ENCODE results near the gene TXNDC5.

DNA sequence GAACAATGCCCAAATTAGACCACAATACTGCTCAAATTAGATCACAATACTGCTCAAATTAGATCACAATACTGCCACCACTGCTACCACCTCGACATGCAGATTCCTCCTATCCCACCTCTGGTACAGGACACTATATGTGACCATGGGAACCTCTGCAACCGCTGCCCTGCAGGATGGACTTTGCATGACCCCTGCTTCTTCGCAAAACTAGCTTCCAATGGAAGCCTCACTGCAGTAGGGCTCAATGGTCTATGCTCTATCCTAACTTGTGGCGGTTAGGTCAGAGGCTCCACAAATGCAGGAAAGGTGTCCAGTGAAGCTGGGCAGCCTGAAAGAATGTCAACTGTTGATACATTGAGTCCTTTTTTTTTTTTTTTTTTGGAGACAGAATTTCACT, 7.8 kb upstream of the TXNDC5 start:
- TF ChIP-seq POLR2AphosphoS5 (IDR thresholded peaks at IDR 0.05) = no peak
- TF ChIP-seq, protein P1, sequence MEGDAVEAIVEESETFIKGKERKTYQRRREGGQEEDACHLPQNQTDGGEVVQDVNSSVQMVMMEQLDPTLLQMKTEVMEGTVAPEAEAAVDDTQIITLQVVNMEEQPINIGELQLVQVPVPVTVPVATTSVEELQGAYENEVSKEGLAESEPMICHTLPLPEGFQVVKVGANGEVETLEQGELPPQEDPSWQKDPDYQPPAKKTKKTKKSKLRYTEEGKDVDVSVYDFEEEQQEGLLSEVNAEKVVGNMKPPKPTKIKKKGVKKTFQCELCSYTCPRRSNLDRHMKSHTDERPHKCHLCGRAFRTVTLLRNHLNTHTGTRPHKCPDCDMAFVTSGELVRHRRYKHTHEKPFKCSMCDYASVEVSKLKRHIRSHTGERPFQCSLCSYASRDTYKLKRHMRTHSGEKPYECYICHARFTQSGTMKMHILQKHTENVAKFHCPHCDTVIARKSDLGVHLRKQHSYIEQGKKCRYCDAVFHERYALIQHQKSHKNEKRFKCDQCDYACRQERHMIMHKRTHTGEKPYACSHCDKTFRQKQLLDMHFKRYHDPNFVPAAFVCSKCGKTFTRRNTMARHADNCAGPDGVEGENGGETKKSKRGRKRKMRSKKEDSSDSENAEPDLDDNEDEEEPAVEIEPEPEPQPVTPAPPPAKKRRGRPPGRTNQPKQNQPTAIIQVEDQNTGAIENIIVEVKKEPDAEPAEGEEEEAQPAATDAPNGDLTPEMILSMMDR (IDR thresholded peaks at IDR 0.05) = no peak
- TF ChIP-seq POLR2A (IDR thresholded peaks at IDR 0.05) = no peak

Data from upper lobe of left lung (tissue), 4 donors.